Stimulated activated CD4-positive, alpha-beta T cell treated with anti-CD3 and anti-CD28 coated beads, Interleukin-4, amount 100 ng/mL, for 48 hours (primary cell): Measurements from ENCODE around the gene TREML2.
"Not testable (repeated sequence)": the region's sequence is repeated elsewhere in the genome, so short reads cannot be mapped to it uniquely, and the experiment has no call there.

Experiments
- DNase-seq, 2 donors: peaks; one replicate each; pipeline ENCODE4 v3.0.0-alpha.2; 2020; ENCODE audit warnings: low read depth in 2 of 2

Gene TREML2

GRCh38 chr6:41200901-41201763 lies at the start of gene TREML2:
Gene TREML2, minus strand, starts transcription at chr6:41201149. Its CDS starts 141 bp downstream, at chr6:41201008.
- DNase-seq, result peak in 1 of 2 donors; percentile 17

GRCh38 chr6:41247882-41248705 lies 47.1 kb upstream of the TREML2 start:
- DNase-seq, result no peak

GRCh38 chr6:41247288-41247865 lies 46.4 kb upstream of the TREML2 start:
- no peak for DNase-seq

- DNase-seq, result not testable (repeated sequence)
Observed at GRCh38 chr6:41246529-41246928, 45.6 kb upstream of the TREML2 start.

- DNase-seq, result no peak
Observed at GRCh38 chr6:41239467-41240159, 38.7 kb upstream of the TREML2 start.

GRCh38 chr6:41237128-41237527 lies 36.2 kb upstream of the TREML2 start:
- DNase-seq, result no peak

- DNase-seq, result no peak
Observed at GRCh38 chr6:41236276-41236675, 35.3 kb upstream of the TREML2 start.

- no peak for DNase-seq
Observed at GRCh38 chr6:41232667-41233066, 31.7 kb upstream of the TREML2 start.

GRCh38 chr6:41231246-41231645 lies 30.3 kb upstream of the TREML2 start:
- no peak for DNase-seq

- no peak for DNase-seq
Observed at GRCh38 chr6:41229721-41230120, 28.8 kb upstream of the TREML2 start.

GRCh38 chr6:41228616-41229015 lies 27.7 kb upstream of the TREML2 start:
- no peak for DNase-seq

GRCh38 chr6:41228096-41228495 lies 27.1 kb upstream of the TREML2 start, which contains the start of gene TREML4:
Gene TREML4, plus strand, starts transcription at chr6:41228349. Its CDS starts 79 bp downstream, at chr6:41228428.
- DNase-seq, result no peak

- no peak for DNase-seq
Observed at GRCh38 chr6:41226752-41227151, 25.8 kb upstream of the TREML2 start.

GRCh38 chr6:41224800-41225199 lies 23.9 kb upstream of the TREML2 start:
- DNase-seq, result no peak

GRCh38 chr6:41222513-41222912 lies 21.6 kb upstream of the TREML2 start:
- DNase-seq, result no peak

- DNase-seq, result no peak
Observed at GRCh38 chr6:41222045-41222444, 21.1 kb upstream of the TREML2 start.

- DNase-seq, result no peak
Observed at GRCh38 chr6:41216616-41217015, 15.7 kb upstream of the TREML2 start.

- no peak for DNase-seq
Observed at GRCh38 chr6:41215777-41216176, 14.8 kb upstream of the TREML2 start.

- no peak for DNase-seq
Observed at GRCh38 chr6:41214559-41215238, 13.8 kb upstream of the TREML2 start.

- DNase-seq, result no peak
Observed at GRCh38 chr6:41209547-41210320, 8.8 kb upstream of the TREML2 start.
